HG03378 (cell line): ENCODE measurements around the gene ERMP1.
"Not testable (repeated sequence)": the region's sequence is repeated elsewhere in the genome, so short reads cannot be mapped to it uniquely, and the experiment has no call there.

ENCODE experiments used
- ATAC-seq: cut with Tn5 transposase; IDR thresholded peaks from one replicate; pipeline ENCODE4 v1.9.1; 2021; ENCODE audit warnings: mild to moderate bottlenecking, moderate library complexity; ENCODE audit not compliant: unreplicated experiment

The ERMP1 gene

GRCh38 chr9:5825223-5825622 lies 7.7 kb downstream of the ERMP1 start:
- no peak for ATAC-seq

GRCh38 chr9:5820425-5820824 lies 12.5 kb downstream of the ERMP1 start:
- ATAC-seq: no peak

GRCh38 chr9:5819174-5819573 lies 13.7 kb downstream of the ERMP1 start:
- ATAC-seq: no peak

- ATAC-seq: no peak
Observed at GRCh38 chr9:5818424-5819142, 14.3 kb downstream of the ERMP1 start.

- no peak for ATAC-seq
Observed at GRCh38 chr9:5817862-5818261, 15.1 kb downstream of the ERMP1 start.

- no peak for ATAC-seq
Observed at GRCh38 chr9:5815461-5815860, 17.5 kb downstream of the ERMP1 start.

GRCh38 chr9:5813824-5814223 lies 19.1 kb downstream of the ERMP1 start:
- no peak for ATAC-seq

- no peak for ATAC-seq
Observed at GRCh38 chr9:5811751-5812150, 21.2 kb downstream of the ERMP1 start.

GRCh38 chr9:5805478-5805877 lies 27.4 kb downstream of the ERMP1 start:
- no peak for ATAC-seq

- no peak for ATAC-seq
Observed at GRCh38 chr9:5801739-5802113, 31.2 kb downstream of the ERMP1 start.

- no peak for ATAC-seq
Observed at GRCh38 chr9:5800969-5801738, 31.8 kb downstream of the ERMP1 start.

- not testable (repeated sequence) for ATAC-seq
Observed at GRCh38 chr9:5800378-5800777, 32.5 kb downstream of the ERMP1 start.

- ATAC-seq: no peak
Observed at GRCh38 chr9:5799314-5799713, 33.6 kb downstream of the ERMP1 start.

- ATAC-seq: no peak
Observed at GRCh38 chr9:5798581-5798980, 34.3 kb downstream of the ERMP1 start.

GRCh38 chr9:5796298-5796697 lies 36.6 kb downstream of the ERMP1 start:
- no peak for ATAC-seq

- ATAC-seq: no peak
Observed at GRCh38 chr9:5793812-5794211, 39.1 kb downstream of the ERMP1 start.

- ATAC-seq: no peak
Observed at GRCh38 chr9:5791870-5792269, 41.0 kb downstream of the ERMP1 start.

- ATAC-seq: no peak
Observed at GRCh38 chr9:5790923-5791322, 42.0 kb downstream of the ERMP1 start.

- no peak for ATAC-seq
Observed at GRCh38 chr9:5789489-5789888, 43.4 kb downstream of the ERMP1 start.

- no peak for ATAC-seq
Observed at GRCh38 chr9:5787759-5788302, 45.1 kb downstream of the ERMP1 start.

GRCh38 chr9:5787220-5787619 lies 45.7 kb downstream of the ERMP1 start:
- no peak for ATAC-seq
